ENCODE data around the gene TSPAN10. TPM values are rescaled to one million over a fixed set of nuclear protein-coding genes. Genes with fewer than 3 reads are reported as not detected.
A peak's percentile ranks its signal among the peaks of the same experiment; 100 is the strongest.

Gene TSPAN10
- total and polyA plus RNA-seq, 2 donors from 2014 or later: 1.9 to 2.1 TPM

- Histone ChIP-seq H3K9ac (ENCODE audit: low read length in 3 of 3) (no peak overlapping the region), H3K27ac (ENCODE audit: low read depth in 2 of 2, low read length in 2 of 2) (no peak overlapping the region), H3K4me1 (ENCODE audit: control insufficient read depth in 2 of 3, insufficient read depth in 2 of 3, low read depth in 1 of 3, low read length in 3 of 3) (no peaks in the 10 kb centered on the region), H3K4me3 (ENCODE audit: low read length in 3 of 3) (no peak overlapping the region), H3K9me3 (ENCODE audit: control insufficient read depth in 2 of 3, insufficient read depth in 1 of 3, low read length in 3 of 3) (peaks cover 0 to 1% (median 0%) of the 10 kb centered on the region in 3 donors), H3K27me3 (ENCODE audit: control insufficient read depth, insufficient read depth, low read length) (peaks cover 11% of the 10 kb centered on the region), H3K36me3 (ENCODE audit: control insufficient read depth in 2 of 3, insufficient read depth in 3 of 3, low read length in 3 of 3) (no peaks in the 10 kb centered on the region)
- DNase-seq (no peak), FAIRE-seq (no peak)
- TF ChIP-seq, protein P1, sequence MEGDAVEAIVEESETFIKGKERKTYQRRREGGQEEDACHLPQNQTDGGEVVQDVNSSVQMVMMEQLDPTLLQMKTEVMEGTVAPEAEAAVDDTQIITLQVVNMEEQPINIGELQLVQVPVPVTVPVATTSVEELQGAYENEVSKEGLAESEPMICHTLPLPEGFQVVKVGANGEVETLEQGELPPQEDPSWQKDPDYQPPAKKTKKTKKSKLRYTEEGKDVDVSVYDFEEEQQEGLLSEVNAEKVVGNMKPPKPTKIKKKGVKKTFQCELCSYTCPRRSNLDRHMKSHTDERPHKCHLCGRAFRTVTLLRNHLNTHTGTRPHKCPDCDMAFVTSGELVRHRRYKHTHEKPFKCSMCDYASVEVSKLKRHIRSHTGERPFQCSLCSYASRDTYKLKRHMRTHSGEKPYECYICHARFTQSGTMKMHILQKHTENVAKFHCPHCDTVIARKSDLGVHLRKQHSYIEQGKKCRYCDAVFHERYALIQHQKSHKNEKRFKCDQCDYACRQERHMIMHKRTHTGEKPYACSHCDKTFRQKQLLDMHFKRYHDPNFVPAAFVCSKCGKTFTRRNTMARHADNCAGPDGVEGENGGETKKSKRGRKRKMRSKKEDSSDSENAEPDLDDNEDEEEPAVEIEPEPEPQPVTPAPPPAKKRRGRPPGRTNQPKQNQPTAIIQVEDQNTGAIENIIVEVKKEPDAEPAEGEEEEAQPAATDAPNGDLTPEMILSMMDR (IDR thresholded peaks at IDR 0.05; ENCODE audit: borderline replicate concordance, extremely low read depth, insufficient read depth): no peak
- intact Hi-C loops (cut with DNase I): no loop called here
Observed at GRCh38 chr17:81651692-81652091, 14.7 kb downstream of the TSPAN10 start.

GRCh38 chr17:81652906-81653771, 16.1 kb downstream of the TSPAN10 start:
- FAIRE-seq (no peak), DNase-seq (peak in 4 of 5 donors; percentile 58 to 79 (median 71))
- Histone ChIP-seq H3K4me1 (ENCODE audit: control insufficient read depth in 2 of 3, insufficient read depth in 2 of 3, low read depth in 1 of 3, low read length in 3 of 3) (peaks cover 0 to 2% (median 0%) of the 10 kb centered on the region in 3 donors), H3K4me3 (ENCODE audit: low read length in 3 of 3) (no peak overlapping the region), H3K9ac (ENCODE audit: low read length in 3 of 3) (no peak overlapping the region), H3K27ac (ENCODE audit: low read depth in 2 of 2, low read length in 2 of 2) (no peak overlapping the region), H3K27me3 (ENCODE audit: control insufficient read depth, insufficient read depth, low read length) (peaks cover 6% of the 10 kb centered on the region), H3K9me3 (ENCODE audit: control insufficient read depth in 2 of 3, insufficient read depth in 1 of 3, low read length in 3 of 3) (peaks cover 0 to 1% (median 0%) of the 10 kb centered on the region in 3 donors), H3K36me3 (ENCODE audit: control insufficient read depth in 2 of 3, insufficient read depth in 3 of 3, low read length in 3 of 3) (no peaks in the 10 kb centered on the region)
- TF ChIP-seq, protein P1 (IDR thresholded peaks at IDR 0.05; ENCODE audit: borderline replicate concordance, extremely low read depth, insufficient read depth): no peak
- intact Hi-C loops (cut with DNase I): no loop called here

- Histone ChIP-seq H3K27me3 (ENCODE audit: control insufficient read depth, insufficient read depth, low read length) (no peaks in the 10 kb centered on the region), H3K9me3 (ENCODE audit: control insufficient read depth in 2 of 3, insufficient read depth in 1 of 3, low read length in 3 of 3) (no peaks in the 10 kb centered on the region), H3K36me3 (ENCODE audit: control insufficient read depth in 2 of 3, insufficient read depth in 3 of 3, low read length in 3 of 3) (no peaks in the 10 kb centered on the region), H3K9ac (ENCODE audit: low read length in 3 of 3) (no peak overlapping the region), H3K27ac (ENCODE audit: low read depth in 2 of 2, low read length in 2 of 2) (no peak overlapping the region), H3K4me3 (ENCODE audit: low read length in 3 of 3) (no peak overlapping the region), H3K4me1 (ENCODE audit: control insufficient read depth in 2 of 3, insufficient read depth in 2 of 3, low read depth in 1 of 3, low read length in 3 of 3) (peaks cover 0 to 2% (median 0%) of the 10 kb centered on the region in 3 donors)
- TF ChIP-seq, protein P1 (IDR thresholded peaks at IDR 0.05; ENCODE audit: borderline replicate concordance, extremely low read depth, insufficient read depth): no peak
- FAIRE-seq: no peak
- intact Hi-C loops (cut with DNase I): no loop called here
- no peak for DNase-seq
Observed at GRCh38 chr17:81655378-81656117, 18.6 kb downstream of the TSPAN10 start.
